Measurements from ENCODE around the gene ADCY4. TPM values are rescaled to one million over a fixed set of nuclear protein-coding genes. Genes with fewer than 3 reads are reported as not detected.

The ADCY4 gene
- total and polyA plus RNA-seq, 2 donors (not counting 3 experiments of a cell fraction or from before 2014, with no cell fraction given) = 81.6 to 84.0 TPM

- dilution Hi-C loops (cut with MboI; ENCODE audit: extremely low pct_ligation_motif_present, low sequenced_read_pairs) (no loop called here), intact Hi-C loops (cut with micrococcal nuclease) (no loop called here)
- Histone ChIP-seq H3K4me3 (replicated peaks in 1 of 3; ENCODE audit: insufficient read depth in 1 of 3, low read depth in 1 of 3, low read length in 3 of 3) (peak overlapping the region; percentile 79 to 85 (median 82)), H3K27me3 (ENCODE audit: control insufficient read depth in 2 of 2, insufficient read depth in 2 of 2, low read length in 2 of 2) (no peaks in the 10 kb centered on the region), H3K9ac (replicated peaks; ENCODE audit: extremely low read depth, insufficient read depth, low read length) (peak overlapping the region; percentile 58), H3K4me1 (ENCODE audit: control insufficient read depth, extremely low read depth, insufficient read depth, low read length) (peaks cover 22% of the 10 kb centered on the region), H3K9me3 (replicated peaks; ENCODE audit: control insufficient read depth, insufficient read depth, low read length) (no peaks in the 10 kb centered on the region), H3K79me2 (ENCODE audit: control insufficient read depth, insufficient read depth, low read length) (peaks cover 11% of the 10 kb centered on the region), H3K9me1 (replicated peaks; ENCODE audit: control insufficient read depth, extremely low read depth, insufficient read depth, low read length) (no peaks in the 10 kb centered on the region), H2AFZ (ENCODE audit: low read depth, low read length) (peak overlapping the region; percentile 24), H4K20me1 (replicated peaks; ENCODE audit: control insufficient read depth, extremely low read depth, insufficient read depth, low read length) (no peaks in the 10 kb centered on the region), H3K27ac (ENCODE audit: insufficient read depth, low read depth, low read length) (peak overlapping the region; percentile 19), H3K4me2 (ENCODE audit: insufficient read depth, low read length) (peak overlapping the region; percentile 90), H3K36me3 (ENCODE audit: control insufficient read depth in 2 of 2, extremely low read depth in 1 of 2, insufficient read depth in 2 of 2, low read length in 2 of 2) (peaks cover 5 to 30% of the 10 kb centered on the region in 2 experiments)
- BruUV-seq (replicated peaks) = no TSS peak
- ChIA-PET CTCF (interaction anchor here (0.9 to 5.5 kb wide), 8 partner anchors 9 to 242 kb away, joined by 3 to 199 read pairs (median 12); partner anchors contain the start of genes CHMP4A, CIDEB, IRF9 and LTB4R), POLR2A (interaction anchor here (0.6 kb wide), 1 partner anchor 40 kb away, joined by 3 read pairs; no protein-coding TSS in a partner anchor)
- DNase-seq (ENCODE audit: low read depth, low spot score) (no peak), FAIRE-seq (no peak)
- no peak for TF ChIP-seq POLR2A (IDR thresholded peaks at IDR 0.05; ENCODE audit: low read depth, low read length)
- TF ChIP-seq EZH2 (IDR thresholded peaks at IDR 0.05; ENCODE audit: borderline replicate concordance, low read depth, low read length, severe bottlenecking) = no peak
- TF ChIP-seq POLR2AphosphoS5 (IDR thresholded peaks at IDR 0.05; ENCODE audit: insufficient read depth, low read depth, low read length) = no peak
- TF ChIP-seq MYC (IDR thresholded peaks at IDR 0.05; ENCODE audit: low read depth, low read length) = no peak
- TF ChIP-seq MAX (IDR thresholded peaks at IDR 0.05; ENCODE audit: insufficient read depth, insufficient read length) = no peak
- TF ChIP-seq, protein P1, sequence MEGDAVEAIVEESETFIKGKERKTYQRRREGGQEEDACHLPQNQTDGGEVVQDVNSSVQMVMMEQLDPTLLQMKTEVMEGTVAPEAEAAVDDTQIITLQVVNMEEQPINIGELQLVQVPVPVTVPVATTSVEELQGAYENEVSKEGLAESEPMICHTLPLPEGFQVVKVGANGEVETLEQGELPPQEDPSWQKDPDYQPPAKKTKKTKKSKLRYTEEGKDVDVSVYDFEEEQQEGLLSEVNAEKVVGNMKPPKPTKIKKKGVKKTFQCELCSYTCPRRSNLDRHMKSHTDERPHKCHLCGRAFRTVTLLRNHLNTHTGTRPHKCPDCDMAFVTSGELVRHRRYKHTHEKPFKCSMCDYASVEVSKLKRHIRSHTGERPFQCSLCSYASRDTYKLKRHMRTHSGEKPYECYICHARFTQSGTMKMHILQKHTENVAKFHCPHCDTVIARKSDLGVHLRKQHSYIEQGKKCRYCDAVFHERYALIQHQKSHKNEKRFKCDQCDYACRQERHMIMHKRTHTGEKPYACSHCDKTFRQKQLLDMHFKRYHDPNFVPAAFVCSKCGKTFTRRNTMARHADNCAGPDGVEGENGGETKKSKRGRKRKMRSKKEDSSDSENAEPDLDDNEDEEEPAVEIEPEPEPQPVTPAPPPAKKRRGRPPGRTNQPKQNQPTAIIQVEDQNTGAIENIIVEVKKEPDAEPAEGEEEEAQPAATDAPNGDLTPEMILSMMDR (IDR thresholded peaks at IDR 0.05; ENCODE audit: extremely low read depth in 1 of 2, insufficient read depth in 1 of 2, low read depth in 1 of 2, low read length in 2 of 2) = no peak
Observed at GRCh38 chr14:24300326-24300980, 34.4 kb downstream of the ADCY4 start.
